GM12864 (cell line): Measurements from ENCODE around the gene ZNF518B.

Experiments
- DNase-seq: peaks from one replicate; pipeline ENCODE4 v3.0.0-alpha.2; 2011; ENCODE audit warnings: low read depth
- H3K4me3 ChIP-seq: 2 replicates; pipeline ENCODE4 v1.5.1; 2011; ENCODE audit warnings: mild to moderate bottlenecking, low read depth, low read length, control low read depth
- TF ChIP-seq, protein P1 (sequence below): IDR thresholded peaks from 2 replicates; pipeline ENCODE4 v1.5.1; 2011; ENCODE audit warnings: low read depth, mild to moderate bottlenecking, moderate library complexity, low read length, control low read depth, inconsistent platforms; ENCODE audit errors: missing control alignments

ZNF518B gene

DNA sequence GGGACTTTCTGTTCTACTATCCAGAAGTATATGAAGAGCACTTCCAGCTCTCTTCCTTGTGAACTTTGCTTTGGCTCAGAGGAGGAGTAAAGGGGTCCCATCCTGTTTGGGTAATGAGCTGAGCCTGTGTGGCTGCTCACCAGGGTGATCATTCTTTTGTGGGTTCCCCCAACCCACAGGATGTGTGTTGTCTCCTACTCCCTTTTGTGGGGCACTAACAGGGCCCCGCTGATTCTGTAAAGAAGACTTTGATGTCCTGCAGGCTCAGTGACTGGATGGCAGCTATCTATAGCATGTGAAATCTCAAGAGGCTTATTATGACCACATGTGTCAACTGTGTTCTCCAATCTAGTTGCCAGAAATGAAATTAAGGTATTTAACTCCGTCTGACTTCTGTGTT lies 40.8 kb downstream of the ZNF518B start:
- TF ChIP-seq, protein P1, sequence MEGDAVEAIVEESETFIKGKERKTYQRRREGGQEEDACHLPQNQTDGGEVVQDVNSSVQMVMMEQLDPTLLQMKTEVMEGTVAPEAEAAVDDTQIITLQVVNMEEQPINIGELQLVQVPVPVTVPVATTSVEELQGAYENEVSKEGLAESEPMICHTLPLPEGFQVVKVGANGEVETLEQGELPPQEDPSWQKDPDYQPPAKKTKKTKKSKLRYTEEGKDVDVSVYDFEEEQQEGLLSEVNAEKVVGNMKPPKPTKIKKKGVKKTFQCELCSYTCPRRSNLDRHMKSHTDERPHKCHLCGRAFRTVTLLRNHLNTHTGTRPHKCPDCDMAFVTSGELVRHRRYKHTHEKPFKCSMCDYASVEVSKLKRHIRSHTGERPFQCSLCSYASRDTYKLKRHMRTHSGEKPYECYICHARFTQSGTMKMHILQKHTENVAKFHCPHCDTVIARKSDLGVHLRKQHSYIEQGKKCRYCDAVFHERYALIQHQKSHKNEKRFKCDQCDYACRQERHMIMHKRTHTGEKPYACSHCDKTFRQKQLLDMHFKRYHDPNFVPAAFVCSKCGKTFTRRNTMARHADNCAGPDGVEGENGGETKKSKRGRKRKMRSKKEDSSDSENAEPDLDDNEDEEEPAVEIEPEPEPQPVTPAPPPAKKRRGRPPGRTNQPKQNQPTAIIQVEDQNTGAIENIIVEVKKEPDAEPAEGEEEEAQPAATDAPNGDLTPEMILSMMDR, result no peak
- DNase-seq, result no peak
- H3K4me3 ChIP-seq, result no peak overlapping the region

DNA sequence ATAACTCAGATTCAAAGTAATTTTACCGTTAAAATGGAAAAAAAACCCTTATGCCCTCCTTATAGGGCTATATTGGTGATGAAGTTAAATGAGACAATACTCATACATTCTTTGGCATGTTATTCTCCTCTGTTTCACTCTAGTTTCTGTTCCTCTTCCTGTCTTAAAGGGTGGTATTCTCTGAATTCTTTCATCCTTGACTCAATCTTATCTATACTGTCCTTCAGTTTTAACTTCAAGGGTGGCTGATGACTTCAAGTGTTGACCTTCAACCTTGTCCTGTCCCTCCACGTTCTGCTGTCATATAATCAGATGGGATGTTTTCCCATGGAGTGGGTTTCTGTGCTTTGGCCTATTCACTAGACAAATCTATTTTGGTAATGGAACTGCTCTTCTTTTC lies 44.0 kb downstream of the ZNF518B start:
- TF ChIP-seq, protein P1, result no peak
- DNase-seq, result no peak
- no peak overlapping the region for H3K4me3 ChIP-seq

DNA sequence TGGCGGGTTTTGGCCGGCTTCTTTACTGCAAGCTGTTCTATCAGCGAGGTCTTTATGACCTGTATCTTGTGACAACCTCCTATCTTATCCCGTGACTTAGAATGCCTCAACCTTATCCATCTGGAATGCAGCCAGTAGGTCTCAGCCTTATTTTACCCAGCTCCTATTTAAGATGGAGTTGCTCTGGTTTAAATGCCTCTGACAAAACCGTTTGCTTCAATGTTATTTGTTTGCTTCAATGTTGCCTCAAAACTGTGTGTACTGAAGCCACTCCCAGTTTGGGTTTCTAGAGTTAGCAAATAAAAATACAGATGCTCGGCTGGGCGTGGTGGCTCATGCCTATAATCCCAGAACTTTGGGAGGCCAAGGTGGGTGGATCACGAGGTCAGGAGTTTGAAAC lies 51.6 kb downstream of the ZNF518B start:
- DNase-seq, result no peak
- no peak overlapping the region for H3K4me3 ChIP-seq
- TF ChIP-seq, protein P1, result no peak

DNA sequence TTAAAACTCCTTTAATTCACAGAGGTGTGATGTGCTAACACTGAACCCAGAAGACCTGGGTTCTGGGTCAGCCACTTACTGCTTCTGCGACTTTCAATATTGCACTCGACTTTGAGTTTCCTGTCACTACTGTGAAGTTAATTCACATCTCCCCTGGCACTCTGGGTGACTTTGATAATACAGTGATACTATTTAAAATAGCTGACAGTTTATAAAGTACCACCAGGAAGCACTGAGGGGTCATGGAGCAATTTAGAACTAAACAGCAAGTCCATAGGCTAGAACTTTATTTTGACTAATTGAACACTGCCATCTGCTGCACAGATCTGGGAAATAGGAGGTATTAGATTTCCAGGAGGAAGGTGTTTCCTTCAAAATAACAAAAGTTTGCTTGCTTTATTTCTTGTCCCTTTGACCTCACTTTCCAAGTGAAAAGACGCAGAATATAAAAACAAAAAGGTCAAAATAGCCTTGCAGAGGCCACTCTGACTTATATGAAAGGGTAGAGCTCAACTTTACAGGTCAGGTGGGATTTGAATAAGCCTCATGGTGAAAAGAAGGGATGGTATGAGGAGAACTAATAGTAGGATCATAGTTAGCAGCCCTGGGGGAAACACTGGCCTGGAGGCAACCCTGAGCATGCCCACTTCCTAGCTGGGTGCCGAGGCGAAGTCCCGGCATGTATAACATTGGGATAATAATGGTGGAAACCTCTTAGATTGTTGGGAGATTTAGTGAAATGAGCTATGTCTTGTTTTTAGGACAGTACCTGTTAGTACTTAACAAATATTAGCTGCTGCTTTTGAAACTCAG lies 53.4 kb downstream of the ZNF518B start:
- TF ChIP-seq, protein P1, result peak; percentile 34
- H3K4me3 ChIP-seq, result no peak overlapping the region
- no peak for DNase-seq

- no peak overlapping the region for H3K4me3 ChIP-seq
- no peak for DNase-seq
- TF ChIP-seq, protein P1, result no peak
These were observed 61.1 kb downstream of the ZNF518B start for GRCh38 chr4:10395971-10396580.
